HK-2 (cell line): ENCODE data around the gene PLAAT5.
"Not testable (repeated sequence)": the region's sequence is repeated elsewhere in the genome, so short reads cannot be mapped to it uniquely, and the experiment has no call there.

Experiments
- DNase-seq: peaks from one replicate; pipeline ENCODE4 v3.0.0-alpha.2; 2018; ENCODE audit not compliant: unreplicated experiment

Gene PLAAT5

DNA sequence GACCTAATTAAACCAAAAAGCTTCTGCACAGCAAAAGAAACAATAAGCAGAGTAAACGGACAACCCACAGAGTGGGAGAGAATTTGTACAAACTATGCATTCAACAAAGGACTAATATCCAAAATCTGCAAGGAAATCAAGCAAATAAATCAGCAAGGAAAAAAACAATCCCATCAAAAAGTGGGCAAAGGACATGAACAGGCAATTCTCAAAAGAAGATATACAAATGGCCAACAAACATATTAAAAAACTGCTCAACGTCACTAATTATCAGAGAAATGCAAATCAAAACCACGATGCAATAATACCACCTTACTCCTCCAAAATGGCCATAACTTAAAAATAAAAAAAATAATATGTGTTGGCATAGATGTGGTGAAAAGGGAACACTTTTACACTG is 5.2 kb downstream of the PLAAT5 start:
- DNase-seq: no peak

- DNase-seq: no peak
Observed at GRCh38 chr11:63480039-63480438, 10.9 kb downstream of the PLAAT5 start.

DNA sequence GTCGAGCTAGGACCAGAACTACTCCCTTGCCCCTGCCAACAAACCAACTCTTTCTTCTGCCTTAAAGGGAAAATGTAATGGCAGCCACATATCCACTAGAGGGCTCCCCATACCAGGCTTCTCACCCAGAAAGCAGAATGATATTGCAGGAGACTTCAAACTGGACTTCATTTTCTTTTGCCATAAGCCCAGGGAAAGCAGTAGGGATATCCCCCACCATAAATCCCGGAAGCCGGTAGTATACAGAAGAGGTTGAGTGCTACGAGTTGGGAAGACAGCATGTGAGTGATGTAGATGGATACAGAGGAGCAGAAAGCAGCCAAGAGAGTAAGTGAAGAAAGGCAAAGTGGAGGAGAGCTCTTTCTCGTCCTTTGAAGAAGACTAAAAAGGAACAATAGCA is 12.1 kb downstream of the PLAAT5 start:
- DNase-seq: peak; percentile 42

GRCh38 chr11:63476618-63477017 is 14.3 kb downstream of the PLAAT5 start:
- no peak for DNase-seq

DNA sequence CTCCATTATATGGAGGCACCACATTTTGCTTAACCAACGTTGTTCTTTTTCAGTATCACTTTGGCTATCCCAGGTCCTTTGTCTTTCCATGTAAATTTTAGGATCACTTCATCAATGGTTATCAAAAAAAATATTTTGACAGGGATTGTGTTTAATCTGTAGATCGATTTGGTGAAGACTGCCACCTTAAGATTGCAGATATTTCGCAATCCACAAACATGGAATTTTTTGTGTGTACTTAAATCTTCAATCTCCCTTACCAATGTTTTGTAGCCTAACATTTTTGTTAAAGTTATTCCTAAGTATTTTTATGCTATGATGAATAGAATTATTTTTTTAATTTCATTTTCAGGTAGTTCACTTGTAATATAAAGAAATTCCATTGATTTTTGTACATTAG is 18.6 kb downstream of the PLAAT5 start:
- DNase-seq: no peak

- no peak for DNase-seq
Observed at GRCh38 chr11:63470311-63470710, 20.7 kb downstream of the PLAAT5 start.

GRCh38 chr11:63462137-63462536 is 28.8 kb downstream of the PLAAT5 start:
- DNase-seq: no peak

DNA sequence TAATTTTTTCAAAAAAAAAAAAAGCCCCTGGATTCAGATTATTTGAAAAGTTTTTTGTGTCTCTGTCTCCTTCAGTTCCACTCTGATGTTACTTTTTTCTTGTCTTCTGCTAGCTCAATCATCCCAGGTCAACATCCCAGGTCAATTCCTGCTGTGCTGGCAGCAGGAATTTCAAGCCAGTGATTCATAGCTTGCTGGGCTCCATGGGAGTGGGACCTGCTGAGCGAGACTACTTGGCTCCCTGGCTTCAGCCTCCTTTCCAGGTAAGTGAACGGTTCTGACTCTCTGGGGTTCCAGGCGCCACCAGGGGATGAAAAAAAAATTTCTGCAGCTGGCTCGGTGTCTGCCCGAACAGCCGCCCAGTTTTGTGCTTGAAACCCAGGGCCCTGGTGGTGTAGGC is 31.4 kb downstream of the PLAAT5 start:
- no peak for DNase-seq

- DNase-seq: no peak
Observed at GRCh38 chr11:63448646-63449045, 42.3 kb downstream of the PLAAT5 start.

DNA sequence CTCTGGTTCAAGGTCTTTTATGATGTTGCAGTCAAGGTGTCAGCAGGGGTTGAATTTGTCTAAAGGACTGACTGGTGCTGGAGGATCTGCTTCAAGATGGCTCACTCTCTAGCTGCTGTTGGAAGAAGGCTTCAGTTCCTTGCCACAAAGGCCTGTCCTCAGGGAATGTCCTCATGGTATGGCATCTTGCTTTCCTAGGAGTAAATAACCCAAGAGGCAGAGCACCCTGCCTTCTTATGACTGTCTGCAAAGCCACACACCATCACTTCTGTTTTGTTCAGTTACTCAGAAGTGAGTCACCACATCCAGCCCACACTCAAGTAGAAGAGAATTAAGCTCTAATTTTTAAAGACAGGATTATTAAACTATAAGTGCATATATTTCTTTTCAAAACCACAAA is 45.2 kb downstream of the PLAAT5 start:
- no peak for DNase-seq

GRCh38 chr11:63445118-63445517 is 45.8 kb downstream of the PLAAT5 start:
- no peak for DNase-seq

DNA sequence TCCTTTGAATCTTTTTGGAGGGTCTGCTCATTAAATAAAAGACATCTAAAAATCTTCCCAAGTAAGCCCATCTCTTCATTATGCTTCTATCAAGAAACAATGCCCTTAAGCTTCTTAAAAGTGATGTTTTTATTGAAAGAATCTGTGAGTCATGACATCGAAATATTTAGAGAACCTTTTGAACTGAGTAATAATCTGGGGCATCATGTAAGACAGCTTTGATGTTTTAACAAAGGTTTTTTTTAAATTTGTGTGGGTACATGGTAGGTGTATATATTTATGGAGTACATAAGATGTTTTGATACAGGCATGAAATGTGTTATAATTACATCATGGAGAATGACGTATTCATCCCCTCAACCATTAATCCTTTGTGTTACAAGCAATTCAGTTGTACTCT is 46.8 kb downstream of the PLAAT5 start:
- no peak for DNase-seq

GRCh38 chr11:63443714-63444113 is 47.3 kb downstream of the PLAAT5 start:
- DNase-seq: no peak

DNA sequence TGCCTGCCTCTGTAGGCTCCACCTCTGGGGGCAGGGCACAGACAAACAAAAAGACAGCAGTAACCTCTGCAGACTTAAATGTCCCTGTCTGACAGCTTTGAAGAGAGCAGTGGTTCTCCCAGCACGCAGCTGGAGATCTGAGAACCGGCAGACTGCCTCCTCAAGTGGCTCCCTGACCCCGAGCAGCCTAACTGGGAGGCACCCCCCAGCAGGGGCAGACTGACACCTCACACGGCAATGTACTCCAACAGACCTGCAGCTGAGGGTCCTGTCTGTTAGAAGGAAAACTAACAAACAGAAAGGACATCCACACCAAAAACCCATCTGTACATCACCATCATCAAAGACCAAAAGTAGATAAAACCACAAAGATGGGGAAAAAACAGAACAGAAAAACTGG is 55.1 kb downstream of the PLAAT5 start:
- DNase-seq: not testable (repeated sequence)

GRCh38 chr11:63435351-63435750 is 55.6 kb downstream of the PLAAT5 start:
- DNase-seq: not testable (repeated sequence)

DNA sequence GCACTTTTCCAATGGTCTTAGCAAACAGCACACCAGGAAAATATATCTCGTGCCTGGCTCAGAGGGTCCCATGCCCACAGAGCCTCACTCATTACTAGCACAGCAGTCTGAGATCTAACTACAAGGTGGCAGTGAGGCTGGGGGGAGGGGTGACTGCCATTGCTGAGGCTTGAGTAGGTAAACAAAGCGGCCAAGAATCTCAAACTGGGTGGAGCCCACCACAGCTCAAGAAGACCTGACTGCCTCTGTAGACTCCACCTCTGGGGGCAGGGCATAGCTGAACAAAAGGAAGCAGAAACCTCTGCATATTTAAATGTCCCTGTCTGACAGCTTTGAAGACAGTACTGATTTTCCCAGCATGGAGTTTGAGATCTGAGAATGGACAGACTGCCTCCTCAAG is 60.2 kb downstream of the PLAAT5 start:
- DNase-seq: not testable (repeated sequence)

- no peak for DNase-seq
Observed at GRCh38 chr11:63427971-63428508, 62.9 kb downstream of the PLAAT5 start.

DNA sequence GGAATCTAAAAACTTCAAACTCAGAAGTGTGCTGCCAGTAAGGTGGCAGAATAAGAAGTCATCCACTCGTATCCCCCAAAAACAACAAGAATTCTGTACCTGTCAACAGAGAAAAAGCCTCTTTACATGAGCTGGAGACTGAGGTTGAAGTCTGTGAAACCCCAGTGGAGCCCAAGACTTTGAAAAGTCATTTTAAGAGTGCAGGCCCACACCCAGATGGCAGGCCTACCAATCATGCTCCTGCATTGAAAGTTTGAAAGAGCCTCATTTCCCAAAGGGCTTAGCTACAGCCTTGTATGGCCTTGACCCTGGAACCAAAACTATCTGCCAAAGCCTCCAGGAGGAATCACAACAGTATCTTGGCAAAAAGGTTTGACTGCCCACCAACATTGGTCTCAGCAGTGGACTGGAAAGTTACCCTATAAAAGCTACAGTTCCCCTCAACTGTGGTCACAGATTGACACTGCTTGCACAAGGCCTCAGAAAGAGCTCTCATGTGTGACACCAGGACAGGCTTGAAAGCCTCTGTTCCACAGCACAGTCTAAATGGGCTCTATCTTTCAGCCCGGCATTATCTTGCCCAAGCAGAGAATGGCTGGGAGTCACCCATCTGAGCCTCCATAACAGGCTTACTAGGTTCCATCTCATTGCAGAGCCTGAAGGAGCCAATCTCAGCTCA is 73.7 kb downstream of the PLAAT5 start:
- no peak for DNase-seq
